GM18511 (cell line): ENCODE results near the gene AP2A2.

Experiments used
- ATAC-seq: cut with Tn5 transposase; IDR thresholded peaks from one replicate; pipeline ENCODE4 v1.9.1; 2021; ENCODE audit warnings: mild to moderate bottlenecking, moderate library complexity; ENCODE audit not compliant: unreplicated experiment

The AP2A2 gene

GRCh38 chr11:1026641-1027482 lies 101.2 kb downstream of the AP2A2 start:
- ATAC-seq, result no peak

- no peak for ATAC-seq
Measured at GRCh38 chr11:1027483-1028290, 102.0 kb downstream of the AP2A2 start.

- no peak for ATAC-seq
Measured at GRCh38 chr11:1028291-1028540, 102.5 kb downstream of the AP2A2 start.

GRCh38 chr11:1028616-1029015 lies 102.9 kb downstream of the AP2A2 start:
- ATAC-seq, result no peak

- no peak for ATAC-seq
Measured at GRCh38 chr11:1029051-1029450, 103.4 kb downstream of the AP2A2 start.

- ATAC-seq, result no peak
Measured at GRCh38 chr11:1029654-1030053, 104.0 kb downstream of the AP2A2 start.

DNA sequence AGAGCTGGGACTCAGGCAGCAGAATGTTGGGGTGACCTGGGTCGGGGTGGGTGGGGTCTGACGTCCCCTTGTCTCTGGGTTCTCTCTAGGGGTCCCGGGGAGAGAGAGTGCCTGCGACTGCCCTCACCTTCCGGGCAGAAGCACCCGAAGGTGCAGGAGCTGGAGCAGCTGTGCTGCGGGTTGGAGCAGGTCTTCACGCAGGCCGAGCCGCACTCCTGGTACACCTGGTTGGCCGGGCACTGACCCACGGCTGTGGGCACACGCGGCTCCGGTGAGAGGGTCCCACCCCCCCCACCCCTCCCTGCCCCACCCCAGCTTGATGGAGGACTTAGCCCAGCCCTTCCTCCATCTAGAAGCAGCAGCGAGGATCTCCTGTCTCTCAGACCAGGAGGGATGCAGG lies 104.4 kb downstream of the AP2A2 start:
- no peak for ATAC-seq

DNA sequence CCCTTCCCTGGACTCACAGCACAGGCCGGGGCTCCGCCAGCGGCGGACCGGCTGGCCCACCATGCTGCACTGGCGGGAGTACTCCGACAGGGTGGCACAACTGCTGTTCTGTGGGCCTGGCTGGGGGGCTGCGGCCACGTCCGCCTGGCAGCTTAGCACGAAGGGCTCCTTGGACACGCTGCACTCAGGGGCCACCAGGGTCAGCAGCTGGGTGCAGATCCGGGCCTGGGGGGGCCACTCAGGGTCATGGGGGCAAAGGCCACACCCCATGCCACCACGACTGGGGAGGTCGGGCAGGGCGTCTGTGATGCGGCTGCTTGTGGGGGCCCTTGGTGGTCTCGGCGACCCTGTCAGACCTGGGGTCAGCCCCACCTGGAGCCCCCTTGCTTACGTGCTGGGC lies 104.9 kb downstream of the AP2A2 start:
- no peak for ATAC-seq

DNA sequence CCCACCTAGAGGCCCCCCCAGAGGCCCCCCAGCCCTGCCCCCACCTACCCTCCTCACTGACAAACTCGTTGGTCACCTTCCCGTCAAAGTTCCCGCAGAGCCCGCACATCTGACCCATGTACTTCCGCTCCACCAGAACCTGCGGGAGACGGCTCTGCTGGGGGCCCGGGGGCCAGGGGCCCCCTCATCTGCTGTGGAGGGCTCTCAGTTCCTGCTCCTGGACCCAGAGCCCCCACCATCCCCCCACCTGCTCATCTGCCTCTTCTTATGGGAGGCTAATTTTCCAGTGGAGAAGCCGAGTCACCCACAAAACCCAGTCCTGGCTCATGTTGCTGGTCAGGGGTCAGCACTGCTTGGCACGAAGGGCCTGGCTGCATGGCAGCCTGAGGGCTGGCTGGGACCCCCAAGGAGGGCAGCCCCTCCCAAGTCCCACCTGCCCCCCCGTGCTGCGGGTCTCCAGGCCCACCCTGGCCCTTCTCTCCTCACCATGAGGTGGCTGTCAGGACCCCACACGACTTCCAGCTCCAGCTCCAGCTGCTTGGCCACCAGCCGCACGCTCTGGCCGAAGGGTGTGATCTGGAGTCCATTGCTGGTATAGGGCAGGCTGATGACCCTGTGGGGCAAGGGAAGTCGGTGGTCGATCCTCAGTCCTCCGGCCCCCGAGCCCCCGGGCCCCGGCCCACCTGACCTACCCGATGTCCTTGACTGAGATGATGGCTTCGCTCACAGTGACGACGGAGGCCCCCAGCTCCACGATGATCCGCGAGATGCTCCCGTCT lies 105.6 kb downstream of the AP2A2 start:
- no peak for ATAC-seq

DNA sequence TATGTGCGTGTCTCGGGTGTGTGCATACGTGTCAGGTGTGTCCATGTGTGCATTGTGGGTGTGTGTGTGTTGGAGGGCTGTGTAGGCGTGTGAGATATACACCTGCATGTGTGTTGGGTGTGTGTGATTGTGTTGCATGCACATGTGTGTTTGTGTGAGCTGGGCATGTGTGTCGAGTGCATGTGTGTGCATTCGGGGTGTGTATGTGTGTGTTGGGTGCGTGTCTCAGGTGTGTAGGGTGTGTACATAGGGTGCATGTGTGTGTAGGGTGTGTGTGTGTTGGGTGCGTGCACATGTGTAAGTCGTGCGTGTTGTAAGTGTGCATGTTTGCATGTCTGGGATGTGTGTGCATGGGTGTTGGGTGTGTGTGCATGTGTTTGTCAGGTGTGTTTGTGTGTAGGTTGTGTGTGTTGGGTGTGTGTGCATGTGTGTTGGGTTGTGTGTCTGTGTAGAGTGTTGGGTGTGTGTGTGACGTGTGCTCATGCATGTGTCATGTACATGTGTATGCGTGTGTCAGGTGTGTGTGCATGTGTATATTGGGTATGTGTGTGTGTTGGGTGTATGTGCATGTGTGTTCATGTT lies 106.7 kb downstream of the AP2A2 start:
- no peak for ATAC-seq

DNA sequence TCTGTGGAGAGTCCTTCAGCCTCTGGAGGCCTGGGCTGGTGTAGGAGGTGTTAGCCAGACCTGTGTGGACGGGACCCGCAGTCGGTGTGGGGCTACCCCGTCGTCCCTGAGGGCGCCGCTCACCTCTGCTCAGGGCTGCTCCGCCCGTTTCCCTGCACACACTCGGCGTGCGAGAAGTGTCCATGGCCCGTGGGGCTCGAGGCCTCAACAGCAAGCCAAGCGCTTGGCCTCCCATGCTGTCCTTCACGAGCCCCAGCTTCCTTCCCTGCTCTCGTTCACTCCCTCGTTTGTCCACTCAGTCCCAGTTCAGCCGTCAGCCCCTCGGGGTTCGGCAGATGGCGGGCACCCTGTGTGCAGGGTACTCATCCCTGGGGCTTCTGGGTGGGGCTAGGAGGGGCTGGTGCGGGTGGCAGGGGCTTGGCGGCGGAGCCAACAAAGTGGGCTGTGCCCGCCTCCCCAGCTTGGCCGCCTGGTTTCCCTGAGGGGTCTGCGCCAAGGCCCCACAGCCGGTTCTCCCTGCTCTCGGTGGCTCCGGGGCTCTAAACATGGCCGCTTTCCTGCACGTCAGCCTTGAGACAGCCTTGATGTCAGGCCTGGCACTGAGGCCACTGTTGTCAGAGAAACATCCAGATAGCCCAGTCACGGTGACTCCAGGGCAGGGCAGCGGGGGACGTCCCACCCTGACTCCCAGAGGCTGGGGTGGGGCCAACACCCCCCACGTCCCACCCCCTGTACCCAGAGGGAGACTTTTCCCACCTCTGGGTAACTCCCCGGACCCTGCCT lies 107.5 kb downstream of the AP2A2 start:
- no peak for ATAC-seq

GRCh38 chr11:1034001-1034400 lies 108.3 kb downstream of the AP2A2 start:
- ATAC-seq, result no peak

DNA sequence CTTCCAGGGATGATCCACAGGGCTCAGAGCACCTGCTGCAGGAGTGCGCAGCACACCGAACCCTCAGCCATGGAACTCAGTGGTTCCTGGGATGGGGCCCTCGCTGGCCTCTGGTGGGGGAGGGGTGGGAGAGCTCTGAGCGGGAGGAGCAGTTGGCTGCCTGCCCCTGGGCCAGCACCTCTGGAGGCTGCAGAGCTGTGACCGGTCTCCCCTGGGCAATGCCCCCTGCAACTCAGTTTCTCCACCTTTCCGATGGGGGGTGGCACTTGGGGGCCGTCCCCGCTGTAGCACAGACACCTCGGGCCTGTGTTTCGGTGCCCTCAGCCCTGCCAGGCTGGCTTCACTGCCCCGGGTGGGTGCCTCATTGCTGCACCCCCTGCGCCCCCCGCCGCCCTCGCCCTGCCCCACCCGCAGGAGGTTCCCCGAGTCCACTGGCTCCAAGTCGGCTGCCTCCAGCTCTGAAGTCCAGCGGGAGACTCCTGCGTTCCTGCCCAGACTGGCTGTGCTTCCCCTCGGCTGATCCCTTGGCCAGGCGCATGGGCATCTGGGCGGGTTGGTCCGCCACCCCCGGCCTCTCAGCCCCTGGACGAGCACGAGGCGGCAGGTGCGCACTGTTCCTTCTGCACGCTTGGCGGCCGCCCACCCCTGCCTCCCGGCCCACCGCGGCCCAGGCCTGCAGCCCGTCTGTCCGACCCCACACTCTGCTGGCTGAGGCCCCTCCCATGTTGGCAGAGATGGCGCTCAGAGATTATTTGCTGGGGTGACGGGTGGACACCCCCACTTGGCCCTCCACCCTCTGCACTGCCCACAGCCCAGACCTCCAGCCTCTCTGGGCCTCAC lies 109.0 kb downstream of the AP2A2 start:
- no peak for ATAC-seq

DNA sequence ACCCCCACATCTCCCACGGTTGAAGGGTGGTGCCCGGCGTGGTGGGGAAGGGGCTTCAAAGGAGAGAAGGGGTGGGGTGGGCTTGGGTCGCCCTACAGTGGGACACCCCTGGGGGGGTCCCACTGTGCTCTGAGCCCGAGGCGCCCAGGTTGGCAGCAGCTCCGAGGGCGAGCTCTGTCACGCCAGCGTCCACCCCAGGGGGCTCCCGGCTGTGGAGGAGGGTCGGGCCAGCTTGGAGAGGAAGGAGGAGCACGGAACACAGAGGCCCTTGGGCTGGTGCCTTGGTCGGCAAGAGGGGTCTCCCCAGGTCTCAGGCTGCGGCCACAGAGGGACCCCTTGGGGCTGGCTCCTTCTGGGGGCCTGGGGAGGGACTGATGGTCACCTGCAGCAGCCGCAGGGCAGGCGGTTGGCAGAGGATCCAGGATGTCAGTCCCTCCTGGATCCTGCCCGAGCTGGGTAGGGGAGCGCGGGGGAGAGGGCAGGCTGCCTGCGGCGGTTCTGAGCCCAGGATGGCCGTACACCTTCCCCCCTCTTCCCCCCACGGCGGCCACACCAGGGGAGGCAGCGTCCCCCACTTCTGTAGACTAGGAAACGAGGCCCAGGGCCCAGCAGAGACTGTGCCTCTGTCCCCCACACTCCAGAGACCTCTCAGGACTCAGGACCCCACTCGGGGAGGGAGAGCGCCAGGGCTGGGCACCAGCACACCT lies 110.1 kb downstream of the AP2A2 start:
- ATAC-seq, result no peak

GRCh38 chr11:1036303-1036923 lies 110.7 kb downstream of the AP2A2 start, which contains the start of gene MUC6:
TSS of gene MUC6 (minus strand) at chr11:1036718. CDS start at chr11:1036655, 63 bp downstream.
- ATAC-seq, result no peak

DNA sequence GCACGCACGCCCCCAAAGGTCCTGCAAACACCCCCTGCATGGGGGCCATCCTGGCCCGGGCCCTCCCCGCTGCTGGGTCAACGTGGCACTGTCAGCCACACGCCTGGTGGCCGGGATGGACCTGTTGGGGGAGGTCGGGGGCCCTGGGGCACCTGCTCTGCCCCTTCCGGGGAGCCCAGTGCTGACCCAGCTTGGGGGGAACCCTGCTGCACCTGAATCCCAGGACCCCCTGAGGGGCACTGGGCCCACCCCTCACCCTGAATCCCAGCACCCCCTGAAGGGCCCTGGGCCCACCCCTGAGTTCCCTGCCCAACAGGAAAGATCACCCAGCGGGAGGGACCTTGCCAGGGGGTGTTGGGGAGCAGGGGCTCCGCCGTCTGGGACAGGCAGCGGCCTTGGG lies 111.3 kb downstream of the AP2A2 start:
- no peak for ATAC-seq

- no peak for ATAC-seq
Measured at GRCh38 chr11:1037506-1038055, 111.9 kb downstream of the AP2A2 start.

GRCh38 chr11:1038361-1038760 lies 112.7 kb downstream of the AP2A2 start:
- ATAC-seq, result no peak
